ENCODE data around the gene RFT1. TPM values are rescaled to one million over a fixed set of nuclear protein-coding genes. Genes with fewer than 3 reads are reported as not detected.

RFT1 gene
- total RNA-seq, 4 donors from 2014 or later, result 8.3 to 19.7 (median 10.2) TPM

GRCh38 chr3:53149699-53150098 lies 19.5 kb upstream of the RFT1 start:
- Histone ChIP-seq H3K9me3 (no peaks in the 10 kb centered on the region), H3K27me3 (peaks cover under 1% of the 10 kb centered on the region), H3K4me3 (no peak overlapping the region), H3K4me1 (peaks cover 26% of the 10 kb centered on the region), H3K27ac (no peak overlapping the region), H3K36me3 (no peaks in the 10 kb centered on the region)
- DNase-seq (ENCODE audit: low spot score in 2 of 2), result no peak
- 91% methylated on average over 4 of the region's 4 CpGs for WGBS
- TF ChIP-seq POLR2AphosphoS5 (IDR thresholded peaks at IDR 0.05) (no peak), EP300 (IDR thresholded peaks at IDR 0.05) (no peak), POLR2A (IDR thresholded peaks at IDR 0.05) (no peak)
- TF ChIP-seq, protein P1, sequence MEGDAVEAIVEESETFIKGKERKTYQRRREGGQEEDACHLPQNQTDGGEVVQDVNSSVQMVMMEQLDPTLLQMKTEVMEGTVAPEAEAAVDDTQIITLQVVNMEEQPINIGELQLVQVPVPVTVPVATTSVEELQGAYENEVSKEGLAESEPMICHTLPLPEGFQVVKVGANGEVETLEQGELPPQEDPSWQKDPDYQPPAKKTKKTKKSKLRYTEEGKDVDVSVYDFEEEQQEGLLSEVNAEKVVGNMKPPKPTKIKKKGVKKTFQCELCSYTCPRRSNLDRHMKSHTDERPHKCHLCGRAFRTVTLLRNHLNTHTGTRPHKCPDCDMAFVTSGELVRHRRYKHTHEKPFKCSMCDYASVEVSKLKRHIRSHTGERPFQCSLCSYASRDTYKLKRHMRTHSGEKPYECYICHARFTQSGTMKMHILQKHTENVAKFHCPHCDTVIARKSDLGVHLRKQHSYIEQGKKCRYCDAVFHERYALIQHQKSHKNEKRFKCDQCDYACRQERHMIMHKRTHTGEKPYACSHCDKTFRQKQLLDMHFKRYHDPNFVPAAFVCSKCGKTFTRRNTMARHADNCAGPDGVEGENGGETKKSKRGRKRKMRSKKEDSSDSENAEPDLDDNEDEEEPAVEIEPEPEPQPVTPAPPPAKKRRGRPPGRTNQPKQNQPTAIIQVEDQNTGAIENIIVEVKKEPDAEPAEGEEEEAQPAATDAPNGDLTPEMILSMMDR (IDR thresholded peaks at IDR 0.05), result no peak

- Histone ChIP-seq H3K27ac (no peak overlapping the region), H3K36me3 (no peaks in the 10 kb centered on the region), H3K9me3 (no peaks in the 10 kb centered on the region), H3K4me1 (peaks cover 21% of the 10 kb centered on the region), H3K4me3 (no peak overlapping the region), H3K27me3 (no peaks in the 10 kb centered on the region)
- WGBS, result 88% methylated on average over 12 of the region's 13 CpGs
- TF ChIP-seq POLR2AphosphoS5 (IDR thresholded peaks at IDR 0.05) (no peak), EP300 (IDR thresholded peaks at IDR 0.05) (no peak), POLR2A (IDR thresholded peaks at IDR 0.05) (no peak)
- TF ChIP-seq, protein P1 (IDR thresholded peaks at IDR 0.05), result no peak
- no peak for DNase-seq (ENCODE audit: low spot score in 2 of 2)
Observed at GRCh38 chr3:53149006-53149690, 18.9 kb upstream of the RFT1 start.

DNA sequence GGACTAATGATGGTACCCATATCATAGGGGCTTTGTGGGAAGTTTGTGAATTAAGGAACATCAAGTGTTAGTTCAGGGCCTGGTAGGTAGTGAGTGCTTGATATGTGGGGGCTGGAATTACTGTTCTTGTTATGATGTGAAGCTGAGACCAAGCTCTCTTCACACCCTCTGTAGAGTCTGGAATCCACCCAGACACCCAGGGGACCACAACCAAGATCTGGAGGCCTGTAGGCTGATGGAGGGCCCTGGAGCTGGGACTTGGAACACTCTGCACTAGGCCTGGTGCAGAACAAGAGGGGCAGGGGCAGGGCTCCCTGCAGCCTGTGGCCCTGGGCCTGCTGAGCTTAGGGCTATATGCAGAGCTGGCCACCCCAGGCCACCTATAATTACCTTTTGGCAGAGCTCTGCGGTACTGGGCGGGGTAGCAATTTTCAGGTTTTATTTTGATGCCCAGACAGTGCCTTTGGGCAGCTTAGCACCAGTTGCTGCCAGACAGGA lies 17.7 kb upstream of the RFT1 start:
- no peak for TF ChIP-seq EP300 (IDR thresholded peaks at IDR 0.05)
- TF ChIP-seq, protein P1 (IDR thresholded peaks at IDR 0.05), result no peak
- peaks cover 17% of the 10 kb centered on the region for H3K4me1 ChIP-seq
- no peak for DNase-seq (ENCODE audit: low spot score in 2 of 2)
- H3K27ac ChIP-seq, result no peak overlapping the region
- no peaks in the 10 kb centered on the region for H3K27me3 ChIP-seq
- H3K4me3 ChIP-seq, result no peak overlapping the region
- no peaks in the 10 kb centered on the region for H3K9me3 ChIP-seq
- H3K36me3 ChIP-seq, result no peaks in the 10 kb centered on the region
- WGBS, result no CpG with 5 or more reads among the region's 2 CpGs

GRCh38 chr3:53147151-53147902 lies 17.1 kb upstream of the RFT1 start:
- TF ChIP-seq POLR2A (IDR thresholded peaks at IDR 0.05) (no peak), EP300 (IDR thresholded peaks at IDR 0.05) (no peak), POLR2AphosphoS5 (IDR thresholded peaks at IDR 0.05) (no peak)
- TF ChIP-seq, protein P1 (IDR thresholded peaks at IDR 0.05), result no peak
- peaks cover 17% of the 10 kb centered on the region for H3K4me1 ChIP-seq
- no peaks in the 10 kb centered on the region for H3K36me3 ChIP-seq
- no peak for DNase-seq (ENCODE audit: low spot score in 2 of 2)
- H3K27ac ChIP-seq, result no peak overlapping the region
- H3K9me3 ChIP-seq, result no peaks in the 10 kb centered on the region
- WGBS, result 80% methylated on average over 7 of the region's 11 CpGs
- H3K27me3 ChIP-seq, result no peaks in the 10 kb centered on the region
- H3K4me3 ChIP-seq, result no peak overlapping the region

GRCh38 chr3:53146319-53146891 lies 16.2 kb upstream of the RFT1 start:
- DNase-seq (ENCODE audit: low spot score in 2 of 2), result no peak

More at GRCh38 chr3:53146319-53146891, 16.2 kb upstream of the RFT1 start:
- Histone ChIP-seq H3K4me3 (no peak overlapping the region), H3K27ac (no peak overlapping the region), H3K4me1 (peaks cover 17% of the 10 kb centered on the region), H3K36me3 (no peaks in the 10 kb centered on the region), H3K27me3 (no peaks in the 10 kb centered on the region), H3K9me3 (no peaks in the 10 kb centered on the region)
- 85% methylated on average over 5 of the region's 7 CpGs for WGBS
- TF ChIP-seq EP300 (IDR thresholded peaks at IDR 0.05), result no peak
- TF ChIP-seq POLR2A (IDR thresholded peaks at IDR 0.05), result no peak
- TF ChIP-seq, protein P1 (IDR thresholded peaks at IDR 0.05), result no peak
- TF ChIP-seq POLR2AphosphoS5 (IDR thresholded peaks at IDR 0.05), result no peak
